IPS DF 6.9 (cell line): Measurements from ENCODE around the gene PARD3B.

Experiments used
- DNase-seq: peaks from one replicate; pipeline ENCODE4 v3.0.0-alpha.2; 2013; ENCODE audit warnings: low read depth, low spot score
- H3K27ac ChIP-seq: one replicate; pipeline ENCODE4 v1.5.1; 2013; ENCODE audit warnings: low read length, control low read depth
- H3K27me3 ChIP-seq: 2 replicates; pipeline ENCODE4 v1.6.1; 2013; ENCODE audit warnings: mild to moderate bottlenecking, low read length; ENCODE audit not compliant: control insufficient read depth, insufficient read depth
- H3K36me3 ChIP-seq: 2 replicates; pipeline ENCODE4 v1.6.1; 2013; ENCODE audit warnings: low read length; ENCODE audit not compliant: control insufficient read depth, insufficient read depth
- H3K4me1 ChIP-seq: 2 replicates; pipeline ENCODE4 v1.6.1; 2013; ENCODE audit warnings: low read length; ENCODE audit not compliant: control insufficient read depth, insufficient read depth
- H3K4me3 ChIP-seq: 2 replicates; pipeline ENCODE4 v1.5.1; 2013; ENCODE audit warnings: mild to moderate bottlenecking, low read length
- H3K9me3 ChIP-seq: 2 replicates; pipeline ENCODE4 v1.6.1; 2013; ENCODE audit warnings: low read length, inconsistent platforms; ENCODE audit not compliant: control insufficient read depth, insufficient read depth
- WGBS: extraction: QIAGEN DNeasy Blood & Tissue Kit; methylation state at CpG from one replicate; pipeline ENCODE4 v1.1.7; 2013; ENCODE audit warnings: mixed read lengths, missing lambda C conversion rate; ENCODE audit not compliant: insufficient read length, insufficient coverage; 5-methylcytosine and 5-hydroxymethylcytosine counted together

The PARD3B gene

DNA sequence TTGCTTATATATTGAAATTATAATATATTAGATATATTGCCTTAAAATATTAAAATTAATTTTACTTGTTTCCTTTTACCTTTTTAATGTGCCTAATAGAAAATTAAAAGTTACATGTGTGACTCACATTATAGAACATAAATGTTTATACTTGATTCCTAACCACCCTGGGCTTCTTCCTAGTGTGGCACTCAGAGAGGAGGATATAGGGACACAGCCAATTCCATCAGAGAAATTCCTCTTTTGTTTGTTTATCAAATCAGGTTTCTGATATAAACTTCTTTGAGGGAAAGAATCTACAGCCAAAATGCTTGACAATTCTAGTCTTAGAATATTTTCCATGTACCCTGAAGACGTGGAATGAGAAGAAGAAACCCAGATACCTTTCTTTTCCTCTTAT is 788.1 kb downstream of the PARD3B start:
- H3K27ac ChIP-seq: no peak overlapping the region
- no peaks in the 10 kb centered on the region for H3K27me3 ChIP-seq
- no peaks in the 10 kb centered on the region for H3K36me3 ChIP-seq
- H3K9me3 ChIP-seq: no peaks in the 10 kb centered on the region
- no peaks in the 10 kb centered on the region for H3K4me1 ChIP-seq
- no peak for DNase-seq
- H3K4me3 ChIP-seq: no peak overlapping the region
- no CpG with 5 or more reads among the region's 1 CpG for WGBS

- Histone ChIP-seq H3K27ac (no peak overlapping the region), H3K4me3 (no peak overlapping the region), H3K36me3 (no peaks in the 10 kb centered on the region), H3K27me3 (no peaks in the 10 kb centered on the region), H3K4me1 (no peaks in the 10 kb centered on the region), H3K9me3 (no peaks in the 10 kb centered on the region)
- no peak for DNase-seq
These were observed 792.0 kb downstream of the PARD3B start for GRCh38 chr2:205337274-205337673.

DNA sequence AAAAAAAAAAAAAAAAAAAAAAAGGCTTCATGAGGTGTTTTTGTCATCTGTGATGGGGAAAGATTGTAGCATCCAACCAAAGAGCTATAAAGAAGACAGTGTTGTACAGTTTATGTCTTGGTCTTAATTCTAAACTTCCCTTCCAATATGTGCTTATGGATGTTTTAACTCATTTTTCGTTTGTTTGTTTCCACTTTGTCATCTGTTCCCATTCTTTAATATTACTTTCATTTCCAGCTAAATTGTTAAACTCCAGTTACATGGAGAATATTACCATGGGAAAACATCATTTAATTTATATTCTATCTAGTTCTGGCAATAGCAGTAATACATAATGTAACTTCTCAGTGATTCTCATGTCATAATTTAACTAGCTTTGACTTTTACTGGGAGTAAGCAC is 792.9 kb downstream of the PARD3B start:
- no peak overlapping the region for H3K4me3 ChIP-seq
- H3K27ac ChIP-seq: no peak overlapping the region
- H3K36me3 ChIP-seq: no peaks in the 10 kb centered on the region
- no CpG with 5 or more reads among the region's 1 CpG for WGBS
- no peaks in the 10 kb centered on the region for H3K9me3 ChIP-seq
- no peaks in the 10 kb centered on the region for H3K27me3 ChIP-seq
- H3K4me1 ChIP-seq: no peaks in the 10 kb centered on the region
- no peak for DNase-seq

GRCh38 chr2:205343103-205343502 is 797.8 kb downstream of the PARD3B start:
- 0 out of 2 replicates have a peak, but pooled peaks cover 2% of the 10 kb centered on the region for H3K4me1 ChIP-seq
- no peak overlapping the region for H3K4me3 ChIP-seq
- no peak for DNase-seq
- no CpG with 5 or more reads among the region's 4 CpGs for WGBS
- H3K27me3 ChIP-seq: no peaks in the 10 kb centered on the region
- H3K36me3 ChIP-seq: no peaks in the 10 kb centered on the region
- H3K27ac ChIP-seq: no peak overlapping the region
- H3K9me3 ChIP-seq: no peaks in the 10 kb centered on the region

DNA sequence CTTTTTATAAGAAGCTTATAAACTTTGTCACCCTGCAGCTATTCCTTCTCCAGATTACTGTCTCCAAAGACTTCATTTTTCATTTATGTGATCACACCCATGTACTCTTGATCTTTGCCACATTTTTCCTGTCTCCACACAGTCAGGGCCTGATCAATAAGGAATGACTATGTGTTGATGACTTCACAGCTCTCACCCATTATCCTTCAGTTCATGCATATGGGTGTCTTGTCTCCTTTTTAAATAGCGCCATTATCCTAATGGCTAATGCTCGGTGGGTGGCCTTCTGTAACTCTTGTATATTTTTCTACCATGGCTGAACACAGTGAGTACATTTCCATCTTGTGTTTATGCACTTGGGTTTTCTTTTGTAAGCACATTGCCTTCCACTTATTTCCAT is 801.4 kb downstream of the PARD3B start:
- Histone ChIP-seq H3K9me3 (no peaks in the 10 kb centered on the region), H3K4me3 (no peak overlapping the region), H3K36me3 (no peaks in the 10 kb centered on the region), H3K27me3 (no peaks in the 10 kb centered on the region), H3K4me1 (0 out of 2 replicates have a peak, but pooled peaks cover 2% of the 10 kb centered on the region), H3K27ac (no peak overlapping the region)
- no CpG with 5 or more reads among the region's 2 CpGs for WGBS
- DNase-seq: no peak

- no peak overlapping the region for H3K27ac ChIP-seq
- H3K4me3 ChIP-seq: no peak overlapping the region
These were observed 802.6 kb downstream of the PARD3B start for GRCh38 chr2:205347899-205348298.

GRCh38 chr2:205352094-205352493 is 806.8 kb downstream of the PARD3B start:
- H3K4me3 ChIP-seq: no peak overlapping the region
- H3K36me3 ChIP-seq: no peaks in the 10 kb centered on the region
- H3K27ac ChIP-seq: no peak overlapping the region
- no CpG with 5 or more reads among the region's 3 CpGs for whole genome bisulfite sequencing
- H3K4me1 ChIP-seq: peaks cover 2% of the 10 kb centered on the region; the same call in 1 of the 2 replicates
- H3K9me3 ChIP-seq: no peaks in the 10 kb centered on the region
- no peaks in the 10 kb centered on the region for H3K27me3 ChIP-seq
- no peak for DNase-seq

More at GRCh38 chr2:205347899-205348298, 802.6 kb downstream of the PARD3B start:
- H3K4me1 ChIP-seq: 0 out of 2 replicates have a peak, but pooled peaks cover 2% of the 10 kb centered on the region
- no peaks in the 10 kb centered on the region for H3K36me3 ChIP-seq
- DNase-seq: no peak
- no peaks in the 10 kb centered on the region for H3K9me3 ChIP-seq
- no peaks in the 10 kb centered on the region for H3K27me3 ChIP-seq
- no CpG with 5 or more reads among the region's 2 CpGs for WGBS

GRCh38 chr2:205352593-205352992 is 807.3 kb downstream of the PARD3B start:
- WGBS: no CpG with 5 or more reads among the region's 3 CpGs
- Histone ChIP-seq H3K27ac (no peak overlapping the region), H3K4me3 (no peak overlapping the region), H3K27me3 (no peaks in the 10 kb centered on the region), H3K36me3 (no peaks in the 10 kb centered on the region), H3K9me3 (no peaks in the 10 kb centered on the region), H3K4me1 (peaks cover 2% of the 10 kb centered on the region; the same call in 1 of the 2 replicates)
- no peak for DNase-seq

DNA sequence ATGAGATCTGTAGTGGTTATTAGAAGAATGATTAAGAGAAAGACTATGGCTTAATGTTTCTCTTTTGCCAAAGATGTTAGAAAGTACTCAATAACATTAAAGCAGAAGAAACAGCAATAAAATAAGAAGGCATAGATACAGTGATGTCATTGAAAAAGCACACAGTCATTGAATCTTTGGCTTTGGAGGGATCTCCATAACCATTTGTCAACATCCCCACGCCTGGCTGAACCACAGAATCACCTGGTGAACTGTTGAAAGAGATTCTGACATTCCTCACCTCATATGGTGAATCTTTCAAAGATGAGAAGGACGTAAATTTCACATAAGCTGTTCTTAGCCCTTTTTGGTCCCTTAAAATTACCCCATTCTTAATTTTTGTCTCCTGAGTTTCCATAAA is 812.5 kb downstream of the PARD3B start:
- H3K4me1 ChIP-seq: no peaks in the 10 kb centered on the region; the same call in 1 of the 2 replicates
- WGBS: no CpG with 5 or more reads among the region's 2 CpGs
- no peak for DNase-seq
- no peak overlapping the region for H3K27ac ChIP-seq
- H3K36me3 ChIP-seq: no peaks in the 10 kb centered on the region
- H3K27me3 ChIP-seq: no peaks in the 10 kb centered on the region
- no peaks in the 10 kb centered on the region for H3K9me3 ChIP-seq
- no peak overlapping the region for H3K4me3 ChIP-seq

- Histone ChIP-seq H3K36me3 (no peaks in the 10 kb centered on the region), H3K9me3 (no peaks in the 10 kb centered on the region), H3K27me3 (no peaks in the 10 kb centered on the region), H3K4me3 (no peak overlapping the region), H3K27ac (no peak overlapping the region), H3K4me1 (no peaks in the 10 kb centered on the region; the same call in 1 of the 2 replicates)
- DNase-seq: no peak
- WGBS: no CpG with 5 or more reads among the region's 8 CpGs
These were observed 813.1 kb downstream of the PARD3B start for GRCh38 chr2:205358351-205358815.

DNA sequence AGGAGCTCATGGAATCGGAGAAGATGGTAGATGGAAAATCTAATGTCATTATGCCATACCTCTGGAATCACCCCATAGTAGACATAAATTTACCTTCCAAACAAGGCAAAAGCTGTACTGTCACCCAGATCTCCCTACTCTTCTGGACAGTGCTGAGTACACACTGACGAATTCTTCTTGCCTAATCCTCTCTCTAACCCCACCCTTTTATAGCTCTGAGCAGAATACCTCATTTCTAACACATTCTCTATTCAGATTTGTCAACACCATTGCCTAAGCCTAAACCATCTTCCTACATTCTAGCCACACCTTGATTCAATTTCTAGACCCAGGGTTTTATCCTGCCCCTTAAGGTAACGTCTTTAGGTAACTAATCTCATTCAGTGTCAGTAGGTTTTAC is 816.0 kb downstream of the PARD3B start:
- no peaks in the 10 kb centered on the region for H3K9me3 ChIP-seq
- H3K27me3 ChIP-seq: no peaks in the 10 kb centered on the region
- WGBS: no CpG with 5 or more reads among the region's 3 CpGs
- no peaks in the 10 kb centered on the region; the same call in 1 of the 2 replicates for H3K4me1 ChIP-seq
- no peak overlapping the region for H3K4me3 ChIP-seq
- no peak overlapping the region for H3K27ac ChIP-seq
- no peaks in the 10 kb centered on the region for H3K36me3 ChIP-seq
- no peak for DNase-seq
